Uterus (tissue), 2 donors: ENCODE measurements around the gene ZHX3.

ENCODE experiments used
- CTCF ChIP-seq, 4 experiments: fragments of 200-600 bp in 2 of 4; fragments of 450-650 bp in 2 of 4; sonication (generic) in 2 of 4; IDR thresholded peaks; one replicate each; pipeline ENCODE4 v1.5.1; 2016 to 2019; ENCODE audit warnings: antibody characterized with exemption in 4 of 4, mild to moderate bottlenecking in 2 of 4, moderate library complexity in 1 of 4
- POLR2A ChIP-seq, 2 donors: fragments of 450-650 bp; IDR thresholded peaks; one replicate each; pipeline ENCODE4 v1.6.1; 2016; ENCODE audit warnings: antibody characterized with exemption in 2 of 2, mild to moderate bottlenecking in 1 of 2, moderate library complexity in 1 of 2

- no peak for TF ChIP-seq CTCF (IDR thresholded peaks at IDR 0.05)
- TF ChIP-seq POLR2A (IDR thresholded peaks at IDR 0.05), result no peak
Observed at GRCh38 chr20:41276317-41276751, 41.2 kb downstream of the ZHX3 start.
